Activated CD4-positive, alpha-beta T cell treated with anti-CD3 and anti-CD28 coated beads, Interleukin-2, amount 50 U/mL, for 1 hour (primary cell): ENCODE measurements around the gene TMA7B.
"Not testable (repeated sequence)": the region's sequence is repeated elsewhere in the genome, so short reads cannot be mapped to it uniquely, and the experiment has no call there.

Experiments
- DNase-seq: peaks from one replicate; pipeline ENCODE4 v3.0.0-alpha.2; 2020

The TMA7B gene

GRCh38 chr22:39985383-39986035 is 25.3 kb downstream of the TMA7B start:
- DNase-seq, result no peak

GRCh38 chr22:39988386-39989114 is 28.4 kb downstream of the TMA7B start:
- DNase-seq, result no peak

- no peak for DNase-seq
Observed at GRCh38 chr22:39989633-39990032, 29.4 kb downstream of the TMA7B start.

- no peak for DNase-seq
Observed at GRCh38 chr22:39990686-39991085, 30.5 kb downstream of the TMA7B start.

- no peak for DNase-seq
Observed at GRCh38 chr22:39991159-39991860, 31.1 kb downstream of the TMA7B start.

- no peak for DNase-seq
Observed at GRCh38 chr22:39992088-39992826, 32.1 kb downstream of the TMA7B start.

GRCh38 chr22:39992894-39993293 is 32.7 kb downstream of the TMA7B start:
- DNase-seq, result not testable (repeated sequence)

GRCh38 chr22:39994041-39994565 is 33.9 kb downstream of the TMA7B start:
- peak; percentile 47 for DNase-seq

- DNase-seq, result peak; percentile 24
Observed at GRCh38 chr22:39994566-39995392, 34.6 kb downstream of the TMA7B start, which contains the start of gene FAM83F. FAM83F (plus strand) TSS chr22:39994954; CDS start chr22:39995043, 89 bp downstream.

- no peak for DNase-seq
Observed at GRCh38 chr22:39995393-39996252, 35.4 kb downstream of the TMA7B start.

- DNase-seq, result no peak
Observed at GRCh38 chr22:39996732-39997131, 36.5 kb downstream of the TMA7B start.

GRCh38 chr22:39997421-39997820 is 37.2 kb downstream of the TMA7B start:
- no peak for DNase-seq

- no peak for DNase-seq
Observed at GRCh38 chr22:39997939-39998726, 37.9 kb downstream of the TMA7B start.

- no peak for DNase-seq
Observed at GRCh38 chr22:39999144-39999757, 39.1 kb downstream of the TMA7B start.

- no peak for DNase-seq
Observed at GRCh38 chr22:40000171-40000570, 40.0 kb downstream of the TMA7B start.

GRCh38 chr22:40001106-40001505 is 40.9 kb downstream of the TMA7B start:
- DNase-seq, result no peak

GRCh38 chr22:40001800-40002577 is 41.8 kb downstream of the TMA7B start:
- no peak for DNase-seq

- no peak for DNase-seq
Observed at GRCh38 chr22:40002935-40003715, 42.9 kb downstream of the TMA7B start.
